Measurements from ENCODE around the gene INPP1.

Gene INPP1

GRCh38 chr2:190327867-190328572 lies 15.4 kb upstream of the INPP1 start:
- H3K4me3 ChIP-seq (ENCODE audit: low read length), result no peak overlapping the region
- no peak overlapping the region for H3K9ac ChIP-seq (ENCODE audit: low read length)
- DNase-seq, result no peak
- no peaks in the 10 kb centered on the region for H3K9me3 ChIP-seq (replicated peaks; ENCODE audit: insufficient read depth, low read length)
- H3K36me3 ChIP-seq (replicated peaks; ENCODE audit: insufficient read depth, low read length), result no peaks in the 10 kb centered on the region
- no peak for TF ChIP-seq CTCF (IDR thresholded peaks at IDR 0.05; ENCODE audit: low read length)
- H3F3A ChIP-seq (ENCODE audit: insufficient read depth, low read length), result no peaks in the 10 kb centered on the region
- H2AFZ ChIP-seq (ENCODE audit: low read length), result no peak overlapping the region
- no peaks in the 10 kb centered on the region for H3K27me3 ChIP-seq (replicated peaks; ENCODE audit: insufficient read depth, low read length)
- no peaks in the 10 kb centered on the region for H3K79me2 ChIP-seq (ENCODE audit: low read length)
- no peak overlapping the region for H3K4me2 ChIP-seq (ENCODE audit: low read depth, low read length)
- no peaks in the 10 kb centered on the region for H3K9me2 ChIP-seq (replicated peaks; ENCODE audit: insufficient read depth, low read length)
- H3K27ac ChIP-seq (ENCODE audit: low read length), result no peak overlapping the region
- H3K4me1 ChIP-seq (ENCODE audit: low read length), result no peaks in the 10 kb centered on the region
- no peaks in the 10 kb centered on the region for H4K20me1 ChIP-seq (ENCODE audit: insufficient read depth, low read length)

GRCh38 chr2:190328573-190329147 lies 14.7 kb upstream of the INPP1 start:
- H3K36me3 ChIP-seq (replicated peaks; ENCODE audit: insufficient read depth, low read length), result no peaks in the 10 kb centered on the region
- H3K27ac ChIP-seq (ENCODE audit: low read length), result no peak overlapping the region
- no peak overlapping the region for H2AFZ ChIP-seq (ENCODE audit: low read length)
- no peaks in the 10 kb centered on the region for H3K79me2 ChIP-seq (ENCODE audit: low read length)
- no peaks in the 10 kb centered on the region for H3K9me3 ChIP-seq (replicated peaks; ENCODE audit: insufficient read depth, low read length)
- no peak for DNase-seq
- no peaks in the 10 kb centered on the region for H3K4me1 ChIP-seq (ENCODE audit: low read length)
- H3K4me2 ChIP-seq (ENCODE audit: low read depth, low read length), result no peak overlapping the region
- H3K9ac ChIP-seq (ENCODE audit: low read length), result no peak overlapping the region
- H3K4me3 ChIP-seq (ENCODE audit: low read length), result no peak overlapping the region
- H3K9me2 ChIP-seq (replicated peaks; ENCODE audit: insufficient read depth, low read length), result no peaks in the 10 kb centered on the region
- no peak for TF ChIP-seq EZH2phosphoT487 (IDR thresholded peaks at IDR 0.05; ENCODE audit: low read length)
- no peak for TF ChIP-seq CTCF (IDR thresholded peaks at IDR 0.05; ENCODE audit: low read length)
- TF ChIP-seq EZH2 (optimal IDR thresholded peaks at IDR 0.05; ENCODE audit: low read depth, low read length), result no peak
- no peaks in the 10 kb centered on the region for H3K27me3 ChIP-seq (replicated peaks; ENCODE audit: insufficient read depth, low read length)
- no peaks in the 10 kb centered on the region for H4K20me1 ChIP-seq (ENCODE audit: insufficient read depth, low read length)
- H3F3A ChIP-seq (ENCODE audit: insufficient read depth, low read length), result no peaks in the 10 kb centered on the region

GRCh38 chr2:190333395-190333794 lies 10.0 kb upstream of the INPP1 start:
- H3K9me2 ChIP-seq (replicated peaks; ENCODE audit: insufficient read depth, low read length), result no peaks in the 10 kb centered on the region
- no peak for DNase-seq
- no peak overlapping the region for H3K27ac ChIP-seq (ENCODE audit: low read length)
- H3K4me1 ChIP-seq (ENCODE audit: low read length), result no peaks in the 10 kb centered on the region
- H3K9ac ChIP-seq (ENCODE audit: low read length), result no peak overlapping the region
- no peaks in the 10 kb centered on the region for H3F3A ChIP-seq (ENCODE audit: insufficient read depth, low read length)
- H3K36me3 ChIP-seq (replicated peaks; ENCODE audit: insufficient read depth, low read length), result no peaks in the 10 kb centered on the region
- H4K20me1 ChIP-seq (ENCODE audit: insufficient read depth, low read length), result no peaks in the 10 kb centered on the region
- no peaks in the 10 kb centered on the region for H3K9me3 ChIP-seq (replicated peaks; ENCODE audit: insufficient read depth, low read length)
- H3K4me3 ChIP-seq (ENCODE audit: low read length), result no peak overlapping the region
- H3K79me2 ChIP-seq (ENCODE audit: low read length), result no peaks in the 10 kb centered on the region
- TF ChIP-seq EZH2phosphoT487 (IDR thresholded peaks at IDR 0.05; ENCODE audit: low read length) (no peak), EZH2 (optimal IDR thresholded peaks at IDR 0.05; ENCODE audit: low read depth, low read length) (no peak), CTCF (IDR thresholded peaks at IDR 0.05; ENCODE audit: low read length) (no peak)
- H2AFZ ChIP-seq (ENCODE audit: low read length), result no peak overlapping the region
- H3K4me2 ChIP-seq (ENCODE audit: low read depth, low read length), result no peak overlapping the region
- H3K27me3 ChIP-seq (replicated peaks; ENCODE audit: insufficient read depth, low read length), result no peaks in the 10 kb centered on the region

All from MM.1S (cell line).